DOHH2 (cell line): ENCODE measurements around the gene SLC49A4.

ENCODE experiments used
- H3F3A ChIP-seq: fragments of 200-600 bp; sonication (generic), shearing (Covaris generic); 2 replicates; pipeline ENCODE4 v1.6.0; 2016; ENCODE audit warnings: antibody characterized with exemption, mild to moderate bottlenecking; ENCODE audit not compliant: control insufficient read depth, insufficient read depth
- H3K27ac ChIP-seq: fragments of 200-600 bp; sonication (generic); 2 replicates; pipeline ENCODE4 v1.5.1; 2014; ENCODE audit warnings: low read depth, mild to moderate bottlenecking, low read length, moderate library complexity
- H3K27me3 ChIP-seq: fragments of 200-600 bp; sonication (generic); 2 replicates; pipeline ENCODE4 v1.6.1; 2014; ENCODE audit warnings: mild to moderate bottlenecking, low read length, mixed read lengths; ENCODE audit not compliant: control insufficient read depth
- H3K36me3 ChIP-seq: fragments of 200-600 bp; sonication (generic); 2 replicates; pipeline ENCODE4 v1.6.1; 2014; ENCODE audit warnings: mild to moderate bottlenecking, low read length, moderate library complexity, mixed read lengths; ENCODE audit not compliant: control insufficient read depth
- H3K4me1 ChIP-seq: fragments of 200-600 bp; sonication (generic); 2 replicates; pipeline ENCODE4 v1.6.1; 2014; ENCODE audit warnings: mild to moderate bottlenecking, low read length, mixed read lengths; ENCODE audit not compliant: control insufficient read depth
- H3K4me2 ChIP-seq: fragments of 200-600 bp; sonication (generic); 2 replicates; pipeline ENCODE4 v1.6.0; 2014; ENCODE audit warnings: mild to moderate bottlenecking, low read length, moderate library complexity
- H3K4me3 ChIP-seq: fragments of 200-600 bp; sonication (generic); 2 replicates; pipeline ENCODE4 v1.5.1; 2014; ENCODE audit warnings: mild to moderate bottlenecking, low read length, mixed read lengths
- H3K79me2 ChIP-seq: fragments of 200-600 bp; sonication (generic); 2 replicates; pipeline ENCODE4 v1.6.1; 2014; ENCODE audit warnings: mild to moderate bottlenecking, low read length, mixed read lengths; ENCODE audit not compliant: control insufficient read depth
- H3K9me2 ChIP-seq: fragments of 200-600 bp; sonication (generic); replicated peaks from 2 replicates; pipeline ENCODE4 v1.6.1; 2014; ENCODE audit warnings: mild to moderate bottlenecking, low read length, mixed read lengths; ENCODE audit not compliant: control insufficient read depth
- H3K9me3 ChIP-seq: fragments of 200-600 bp; sonication (generic); 2 replicates; pipeline ENCODE4 v1.6.1; 2014; ENCODE audit warnings: antibody characterized with exemption, low read length, mixed read lengths; ENCODE audit not compliant: control insufficient read depth, insufficient read depth
- H4K20me1 ChIP-seq: fragments of 200-600 bp; sonication (generic); 2 replicates; pipeline ENCODE4 v1.6.0; 2014; ENCODE audit warnings: low read depth, mild to moderate bottlenecking, antibody characterized with exemption, low read length, moderate library complexity; ENCODE audit not compliant: control insufficient read depth, insufficient read depth
- CTCF ChIP-seq: fragments of 200-600 bp; sonication (generic); IDR thresholded peaks from one replicate; pipeline ENCODE4 v1.5.1; 2014; ENCODE audit warnings: antibody characterized with exemption, mild to moderate bottlenecking, low read depth, low read length; ENCODE audit not compliant: poor library complexity, severe bottlenecking
- EZH2phosphoT487 ChIP-seq: fragments of 200-600 bp; sonication (generic); IDR thresholded peaks from 2 replicates; pipeline ENCODE4 v1.6.1; 2017; ENCODE audit warnings: borderline replicate concordance, mild to moderate bottlenecking, antibody characterized with exemption, low read length, moderate library complexity, mixed read lengths

Gene SLC49A4

GRCh38 chr3:122864498-122864897 is 69.6 kb downstream of the SLC49A4 start:
- Histone ChIP-seq H4K20me1 (no peaks in the 10 kb centered on the region), H3K4me3 (no peak overlapping the region), H3K79me2 (no peaks in the 10 kb centered on the region), H3K36me3 (no peaks in the 10 kb centered on the region), H3K9me2 (no peaks in the 10 kb centered on the region), H3K9me3 (no peaks in the 10 kb centered on the region), H3K27ac (no peak overlapping the region), H3F3A (no peaks in the 10 kb centered on the region), H3K27me3 (no peaks in the 10 kb centered on the region), H3K4me2 (no peak overlapping the region), H3K4me1 (no peaks in the 10 kb centered on the region)
- no peak for TF ChIP-seq CTCF
- TF ChIP-seq EZH2phosphoT487: no peak

GRCh38 chr3:122868322-122868721 is 73.5 kb downstream of the SLC49A4 start:
- no peaks in the 10 kb centered on the region for H3F3A ChIP-seq
- no peak overlapping the region for H3K27ac ChIP-seq
- H4K20me1 ChIP-seq: no peaks in the 10 kb centered on the region
- H3K9me2 ChIP-seq: no peaks in the 10 kb centered on the region
- no peak for TF ChIP-seq CTCF
- no peak for TF ChIP-seq EZH2phosphoT487
- H3K27me3 ChIP-seq: no peaks in the 10 kb centered on the region
- H3K9me3 ChIP-seq: no peaks in the 10 kb centered on the region
- no peak overlapping the region for H3K4me3 ChIP-seq
- no peaks in the 10 kb centered on the region for H3K36me3 ChIP-seq
- no peaks in the 10 kb centered on the region for H3K4me1 ChIP-seq
- H3K79me2 ChIP-seq: no peaks in the 10 kb centered on the region
- H3K4me2 ChIP-seq: no peak overlapping the region

GRCh38 chr3:122873741-122874515 is 79.1 kb downstream of the SLC49A4 start:
- no peaks in the 10 kb centered on the region for H3K36me3 ChIP-seq
- H3K27me3 ChIP-seq: no peaks in the 10 kb centered on the region
- H3K9me2 ChIP-seq: no peaks in the 10 kb centered on the region
- H3K4me2 ChIP-seq: no peak overlapping the region
- H3K9me3 ChIP-seq: no peaks in the 10 kb centered on the region
- no peaks in the 10 kb centered on the region for H3K4me1 ChIP-seq
- no peaks in the 10 kb centered on the region for H3F3A ChIP-seq
- no peak overlapping the region for H3K4me3 ChIP-seq
- no peak overlapping the region for H3K27ac ChIP-seq
- no peaks in the 10 kb centered on the region for H3K79me2 ChIP-seq
- TF ChIP-seq CTCF (no peak), EZH2phosphoT487 (no peak)
- H4K20me1 ChIP-seq: no peaks in the 10 kb centered on the region
